NOMO-1 treated with dmso at 0.1 percent for 144 hours (cell line): ENCODE data around the gene MSI2.

Experiments
- DNase-seq: peaks from one replicate; lab custom pipeline; 2025; ENCODE audit not compliant: unreplicated experiment; lab: John Stamatoyannopoulos, UW

MSI2 gene

DNA sequence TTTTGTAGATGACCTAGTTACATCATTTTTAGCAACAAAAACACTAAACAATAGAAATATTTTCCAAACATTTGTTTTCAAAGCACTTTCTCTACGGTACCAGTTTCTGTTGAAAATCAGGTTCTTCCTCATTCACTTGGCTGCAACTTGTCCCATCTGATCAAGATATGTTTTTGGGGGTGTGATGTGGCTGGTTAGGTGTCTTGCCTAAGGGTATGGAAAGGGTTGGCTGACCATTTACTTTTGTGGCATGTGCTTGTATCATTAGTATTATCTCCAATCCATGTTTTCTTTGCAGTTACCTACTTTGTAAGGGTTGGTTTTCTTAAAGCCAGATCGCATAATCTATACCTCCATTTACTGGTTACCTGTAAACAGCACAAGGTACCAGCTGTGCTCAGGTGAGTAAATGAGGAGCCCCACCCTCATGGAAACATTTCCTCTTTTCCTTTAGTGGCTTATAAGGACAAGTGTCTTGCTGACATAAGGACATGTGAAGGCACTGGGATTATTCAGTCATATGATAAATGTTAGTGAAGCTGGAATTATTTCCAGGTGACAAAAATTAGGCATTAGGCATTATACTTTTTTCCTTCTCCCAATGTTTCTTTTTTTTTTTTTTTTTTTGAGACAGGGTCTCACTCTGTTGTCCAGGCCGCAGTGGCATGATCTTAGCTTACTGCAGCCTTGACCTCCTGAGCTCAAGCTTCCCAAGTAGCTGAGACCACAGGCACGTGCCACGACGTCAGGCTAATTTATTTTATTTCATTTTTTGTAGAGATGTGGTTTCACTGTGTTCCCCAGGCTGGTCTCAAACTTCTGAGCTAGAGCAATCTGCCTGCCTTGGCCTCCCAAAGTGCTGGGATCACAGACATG is 326.8 kb downstream of the MSI2 start:
- no peak for DNase-seq

DNA sequence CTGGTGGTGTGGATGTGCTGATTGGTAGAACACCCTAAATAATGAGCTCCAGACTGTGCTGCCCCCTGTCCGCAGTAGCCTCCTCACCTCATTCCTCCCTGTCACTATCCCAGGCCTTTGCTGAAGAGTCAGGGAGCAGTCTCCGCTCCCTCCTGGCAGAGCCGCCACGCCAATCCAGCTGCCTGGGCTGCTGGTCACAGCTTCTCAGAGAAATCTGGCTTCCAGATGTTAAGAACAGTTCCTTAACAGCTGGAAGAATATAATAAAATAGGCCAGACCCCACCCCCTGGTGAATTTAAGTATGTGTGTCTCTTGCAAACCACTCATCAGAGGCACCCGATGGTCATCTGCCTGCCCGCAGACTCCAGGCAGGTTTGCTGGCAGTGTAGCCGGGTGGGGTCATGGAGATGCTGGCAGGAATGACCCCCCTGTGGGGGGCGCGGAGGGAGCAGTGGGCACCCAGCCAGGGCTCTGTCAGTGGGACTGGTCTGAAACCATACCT is 327.8 kb downstream of the MSI2 start:
- DNase-seq = no peak

DNA sequence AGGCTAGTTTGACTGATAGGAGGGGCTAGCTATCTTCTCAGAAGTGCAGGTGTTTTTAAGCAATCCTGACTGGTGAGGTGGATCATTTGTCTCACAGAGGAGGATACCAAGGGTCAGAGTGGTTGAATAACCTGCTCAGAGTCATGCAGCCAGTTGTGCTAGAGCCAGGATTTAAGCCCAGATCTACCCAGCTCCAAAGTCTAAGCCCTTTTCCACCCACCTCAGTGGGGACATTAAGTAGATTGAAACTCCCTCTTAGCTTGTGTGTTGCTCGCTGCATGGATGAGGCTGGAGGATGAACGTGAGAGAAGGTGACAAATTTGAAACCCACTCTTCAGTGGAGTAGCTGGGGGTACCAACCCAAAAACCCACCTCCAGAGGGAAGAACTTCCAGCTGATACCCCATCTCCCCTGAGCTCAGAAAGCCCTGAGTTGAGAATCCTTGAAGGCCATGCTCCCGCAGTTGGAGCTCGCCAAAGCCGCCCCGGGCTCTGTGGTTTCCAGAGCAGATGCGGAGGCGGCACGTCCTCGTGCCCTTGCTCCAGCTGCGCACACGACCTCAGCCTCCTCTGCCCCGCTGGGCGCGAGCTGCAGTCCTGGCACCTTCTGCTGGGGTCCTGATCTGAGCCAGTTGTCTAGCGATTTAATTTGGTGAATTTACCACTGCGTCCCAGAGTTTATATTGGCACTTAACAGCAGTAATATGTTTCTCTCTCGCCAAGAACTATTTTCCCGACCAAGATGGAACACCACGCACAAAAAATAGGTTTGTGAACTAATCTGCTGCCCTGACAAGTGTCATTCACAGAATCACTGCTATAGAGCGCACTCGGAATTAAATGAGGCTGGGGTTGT is 329.2 kb downstream of the MSI2 start:
- no peak for DNase-seq

DNA sequence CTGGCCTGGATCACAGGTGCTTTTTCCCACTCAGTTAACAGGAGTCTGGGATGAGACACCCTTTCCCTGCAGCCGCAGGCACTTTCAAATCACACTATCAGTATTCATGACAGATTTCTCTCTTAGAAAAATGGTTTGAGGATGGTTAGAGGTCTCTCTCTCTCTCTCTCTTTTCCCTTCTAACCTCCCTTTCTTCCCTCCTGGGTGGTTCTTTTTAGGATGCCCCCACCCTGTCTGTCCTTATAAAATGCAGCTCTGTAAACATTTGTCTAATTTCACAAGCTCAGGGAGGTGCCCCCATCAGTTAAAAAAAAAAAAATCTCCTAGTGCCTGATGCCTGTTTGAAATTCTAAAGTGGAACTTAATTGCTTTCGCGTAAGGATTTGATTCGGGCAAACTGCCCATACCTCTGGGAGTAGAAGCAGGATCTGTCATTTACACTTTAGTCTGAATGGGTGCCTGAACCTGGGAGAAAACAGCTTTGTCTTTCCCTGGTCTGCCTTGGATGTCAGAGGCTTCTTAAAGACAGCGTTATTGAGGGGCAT is 329.9 kb downstream of the MSI2 start:
- no peak for DNase-seq

DNA sequence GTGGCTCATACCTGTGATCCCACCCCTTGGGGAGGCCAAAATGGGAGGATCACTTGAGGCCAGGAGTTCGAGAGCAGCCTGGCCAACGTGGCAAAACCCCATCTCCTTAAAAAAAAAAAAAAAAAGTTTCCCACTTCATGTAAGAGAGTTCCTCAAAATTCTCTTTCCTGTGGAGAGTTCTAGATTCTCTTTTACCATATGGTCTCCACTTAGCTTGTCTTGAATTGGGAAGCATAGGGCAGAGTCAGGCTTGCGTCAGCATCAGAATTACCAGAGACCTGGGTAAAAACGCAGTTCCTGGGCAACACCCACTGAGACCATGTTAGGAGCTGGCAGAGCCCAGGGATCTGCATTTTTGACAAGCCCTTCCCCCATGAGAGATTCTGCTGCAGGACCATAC is 330.4 kb downstream of the MSI2 start:
- no peak for DNase-seq

DNA sequence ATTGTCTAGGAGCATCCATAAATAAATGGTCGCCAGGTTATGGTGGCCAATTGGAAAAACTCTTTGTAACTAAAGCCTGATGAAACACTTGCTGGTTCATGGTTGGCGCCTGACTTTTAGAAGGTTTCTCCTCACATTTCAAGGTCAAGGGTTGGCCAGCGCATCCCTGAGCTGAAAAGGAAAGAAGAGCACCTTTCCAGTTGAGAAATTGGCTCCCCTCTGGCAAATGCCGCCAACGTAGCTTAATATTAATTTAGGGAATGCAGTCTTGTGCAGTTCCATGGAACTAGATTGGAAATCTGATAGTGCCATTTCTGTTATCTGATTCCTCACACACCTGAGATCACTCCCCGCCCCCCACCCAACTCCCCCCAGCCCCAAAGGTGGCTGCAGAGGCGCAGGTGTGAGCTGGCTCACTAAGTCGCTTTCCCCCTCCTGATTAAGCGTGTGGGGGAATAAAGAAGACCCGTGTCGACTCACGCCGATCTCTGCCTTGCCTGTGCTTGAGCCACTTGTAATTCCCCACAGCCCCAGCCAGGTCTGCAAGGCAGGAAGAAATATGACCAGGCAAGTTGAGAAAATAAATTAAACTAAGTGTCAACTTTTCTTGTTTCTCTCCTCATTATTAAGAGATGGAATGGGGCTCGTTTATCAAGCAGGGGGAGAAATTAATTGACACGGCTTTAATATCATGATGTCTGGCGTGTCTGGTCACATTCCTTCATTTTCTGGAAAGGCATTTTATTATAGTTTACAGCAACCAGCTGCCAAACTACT is 331.1 kb downstream of the MSI2 start:
- no peak for DNase-seq

DNA sequence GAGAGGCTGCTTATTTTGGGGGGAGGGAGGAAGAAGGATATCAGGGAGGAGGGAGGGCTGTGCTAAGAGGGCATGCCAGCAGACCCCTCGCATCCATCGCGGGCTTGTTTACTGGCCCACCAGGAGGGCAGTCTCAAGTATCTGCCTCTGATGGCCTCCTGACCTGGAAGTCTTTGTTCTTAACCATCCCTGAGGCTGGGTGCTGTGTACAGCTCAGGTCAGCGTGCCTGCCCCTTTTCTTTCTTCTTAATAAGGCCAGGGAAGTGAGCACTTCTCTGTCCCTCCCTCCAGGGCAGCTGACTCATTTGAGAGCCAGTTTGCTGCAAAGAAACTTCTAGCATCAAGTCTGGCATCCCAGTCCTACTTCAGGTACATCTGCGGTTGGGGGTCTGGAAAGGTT is 331.8 kb downstream of the MSI2 start:
- DNase-seq = no peak

DNA sequence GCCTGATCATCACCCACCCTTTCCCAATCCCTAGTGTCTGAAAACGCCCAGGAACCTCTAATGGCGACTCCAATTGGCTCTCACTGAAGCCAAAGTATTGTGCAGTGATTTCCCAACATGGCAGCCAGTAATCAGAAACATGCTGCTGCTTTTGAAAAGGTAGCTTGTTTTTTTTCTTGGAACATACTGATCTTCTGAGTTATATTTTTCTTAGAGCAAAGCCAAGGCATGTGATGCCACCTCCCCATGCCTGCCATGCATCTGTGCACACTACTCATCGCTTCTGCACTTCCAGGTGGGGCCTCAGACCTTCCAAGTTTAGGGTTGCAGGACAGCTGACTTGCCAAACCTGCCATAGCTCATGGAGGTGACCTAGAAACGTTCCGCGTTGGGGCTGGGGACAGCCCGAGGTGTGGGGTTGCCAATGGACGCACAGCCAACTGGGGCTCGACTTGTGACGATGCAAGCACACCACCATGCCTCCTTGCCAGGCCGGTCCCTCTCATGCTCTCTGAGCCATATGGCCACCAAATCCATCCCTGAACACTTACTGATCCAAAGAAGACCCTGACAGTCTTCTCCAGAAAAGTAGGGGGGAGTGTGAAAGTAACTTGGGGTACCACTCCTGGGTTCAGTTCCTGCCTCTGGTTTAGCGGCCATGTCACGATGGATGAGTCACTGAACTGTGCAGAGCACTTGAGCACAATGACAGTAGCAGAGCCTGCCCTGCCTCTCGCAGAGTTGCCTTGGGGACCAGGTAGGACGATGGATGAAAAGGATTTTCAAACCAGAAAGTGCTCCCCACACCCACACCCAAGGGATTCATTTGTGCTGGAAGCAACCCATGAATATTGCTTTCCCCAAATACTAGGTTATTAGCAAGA is 333.1 kb downstream of the MSI2 start:
- DNase-seq = no peak

DNA sequence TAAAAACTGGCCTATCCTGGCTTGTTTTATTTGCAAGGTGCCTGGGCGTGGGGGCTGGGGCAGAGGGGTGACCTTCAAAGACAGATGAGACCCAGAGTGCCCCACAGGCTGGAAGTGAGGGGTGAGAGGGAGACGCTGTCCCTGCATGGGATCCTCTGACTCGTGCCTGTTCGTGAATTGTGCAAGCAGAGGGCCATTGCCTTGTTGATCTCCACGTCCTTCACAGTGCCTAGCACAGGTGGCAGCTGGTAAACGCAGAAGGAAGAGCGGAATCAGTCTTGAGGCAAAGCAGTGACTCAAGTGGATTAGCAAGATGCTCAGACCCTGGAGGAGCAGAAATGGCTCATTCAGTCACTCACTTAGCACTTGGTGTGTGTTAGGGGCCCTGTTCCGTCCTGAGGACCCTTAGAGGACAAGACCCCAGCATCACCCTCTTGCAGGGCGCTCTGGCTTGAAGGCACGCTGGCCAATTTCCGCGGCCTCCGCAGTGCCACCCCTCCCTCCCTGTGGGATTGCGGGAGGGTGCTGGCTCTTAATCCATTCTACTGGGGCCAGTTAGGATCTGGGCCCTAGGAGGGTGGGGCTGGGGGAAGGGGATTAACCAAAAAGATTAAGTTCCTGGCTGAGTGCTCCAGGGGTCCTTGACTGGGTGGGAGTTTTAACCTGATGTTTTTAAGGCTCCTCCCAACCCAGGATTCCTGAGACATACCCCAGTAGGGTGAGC is 337.6 kb downstream of the MSI2 start:
- no peak for DNase-seq

DNA sequence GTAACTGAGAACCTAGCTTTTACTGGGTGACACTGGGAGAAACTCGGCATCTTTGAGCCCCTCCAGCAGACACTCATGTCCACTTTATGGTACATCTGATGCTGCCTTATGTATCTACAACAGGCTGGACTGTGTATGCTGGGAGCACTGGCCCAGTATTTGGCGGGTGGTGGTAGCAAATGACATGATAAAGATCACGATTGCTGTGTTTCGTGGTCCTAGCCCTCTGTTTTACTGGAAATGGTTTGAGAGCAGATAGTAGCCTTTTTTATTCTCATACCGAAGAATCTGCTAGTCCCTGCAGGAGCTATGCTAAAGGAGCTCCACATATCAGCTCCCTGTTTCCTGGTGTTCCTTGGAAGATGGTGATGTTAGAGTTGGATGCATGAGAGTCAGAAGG is 338.4 kb downstream of the MSI2 start:
- DNase-seq = no peak

DNA sequence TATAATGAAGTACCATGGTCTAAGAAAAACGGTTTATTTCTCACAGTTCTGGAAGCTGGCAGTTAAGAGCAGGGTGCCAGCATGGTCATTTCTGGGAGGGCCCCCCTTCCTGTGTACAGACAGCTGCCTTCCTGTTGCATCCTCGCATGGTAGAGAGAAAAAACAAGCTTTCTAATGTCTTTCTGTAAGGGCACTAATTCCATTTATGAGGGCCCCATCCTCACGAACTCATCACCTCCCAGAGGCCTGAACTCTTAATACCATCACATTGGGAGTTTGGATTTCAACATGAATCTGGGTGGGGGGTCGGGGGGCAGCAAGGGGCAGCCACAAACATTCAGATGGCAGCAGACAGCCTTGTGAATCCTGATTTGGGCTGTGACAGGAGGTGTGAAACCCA is 339.1 kb downstream of the MSI2 start:
- DNase-seq = no peak

DNA sequence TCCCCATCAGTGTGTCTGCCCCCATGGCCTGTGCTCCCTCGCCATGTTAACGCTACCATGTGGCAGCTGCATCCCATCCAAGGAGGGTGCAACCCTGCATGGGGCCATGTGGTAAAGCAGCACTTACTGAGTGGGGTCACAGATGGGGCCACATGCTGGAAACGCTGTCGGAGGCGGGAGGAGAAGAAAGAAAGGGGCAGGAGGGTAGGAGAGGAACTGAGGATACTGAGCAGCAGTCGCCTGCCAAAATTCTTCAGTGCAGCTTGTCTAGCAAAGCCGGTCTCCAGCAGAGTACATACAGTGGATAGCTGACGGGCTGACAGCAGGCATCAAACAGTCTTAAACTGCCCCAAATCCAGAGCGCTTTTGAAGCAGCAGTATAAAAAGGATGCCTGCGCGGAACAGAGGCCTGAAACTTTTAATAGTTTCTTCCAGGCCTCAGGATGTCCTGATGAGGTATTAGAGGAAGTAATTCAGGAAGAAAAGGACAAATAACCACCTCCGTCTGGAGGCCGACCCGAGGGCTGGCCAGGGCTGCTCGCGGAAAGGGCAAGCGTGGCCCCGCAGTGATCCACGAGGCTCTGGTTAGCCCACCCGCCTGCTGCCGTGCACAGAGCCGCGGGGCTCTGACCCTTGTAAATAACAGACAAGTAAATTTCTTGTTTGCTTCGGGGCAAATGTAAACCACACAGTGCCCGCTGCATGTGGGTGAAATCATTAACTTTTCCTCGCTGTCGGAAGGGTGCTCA is 339.8 kb downstream of the MSI2 start:
- DNase-seq = no peak

DNA sequence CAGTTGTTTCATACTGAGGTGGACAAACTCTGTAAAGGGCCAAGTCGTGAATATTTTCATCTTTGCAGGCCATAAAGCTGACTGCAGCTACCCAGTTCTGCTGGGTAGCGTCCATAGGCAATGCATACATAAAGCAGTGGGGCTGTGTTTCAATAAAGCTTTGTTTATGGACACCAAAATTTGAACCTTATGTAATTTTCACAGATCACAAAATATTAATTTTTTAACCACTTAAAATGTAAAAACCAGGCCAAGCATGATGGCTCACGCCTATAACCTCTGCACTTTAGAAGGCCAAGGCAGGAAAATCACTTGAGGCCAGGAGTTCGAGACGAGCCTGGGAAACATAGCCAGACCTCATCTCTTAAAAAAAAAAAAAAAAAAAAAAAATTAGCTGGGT is 340.8 kb downstream of the MSI2 start:
- no peak for DNase-seq

DNA sequence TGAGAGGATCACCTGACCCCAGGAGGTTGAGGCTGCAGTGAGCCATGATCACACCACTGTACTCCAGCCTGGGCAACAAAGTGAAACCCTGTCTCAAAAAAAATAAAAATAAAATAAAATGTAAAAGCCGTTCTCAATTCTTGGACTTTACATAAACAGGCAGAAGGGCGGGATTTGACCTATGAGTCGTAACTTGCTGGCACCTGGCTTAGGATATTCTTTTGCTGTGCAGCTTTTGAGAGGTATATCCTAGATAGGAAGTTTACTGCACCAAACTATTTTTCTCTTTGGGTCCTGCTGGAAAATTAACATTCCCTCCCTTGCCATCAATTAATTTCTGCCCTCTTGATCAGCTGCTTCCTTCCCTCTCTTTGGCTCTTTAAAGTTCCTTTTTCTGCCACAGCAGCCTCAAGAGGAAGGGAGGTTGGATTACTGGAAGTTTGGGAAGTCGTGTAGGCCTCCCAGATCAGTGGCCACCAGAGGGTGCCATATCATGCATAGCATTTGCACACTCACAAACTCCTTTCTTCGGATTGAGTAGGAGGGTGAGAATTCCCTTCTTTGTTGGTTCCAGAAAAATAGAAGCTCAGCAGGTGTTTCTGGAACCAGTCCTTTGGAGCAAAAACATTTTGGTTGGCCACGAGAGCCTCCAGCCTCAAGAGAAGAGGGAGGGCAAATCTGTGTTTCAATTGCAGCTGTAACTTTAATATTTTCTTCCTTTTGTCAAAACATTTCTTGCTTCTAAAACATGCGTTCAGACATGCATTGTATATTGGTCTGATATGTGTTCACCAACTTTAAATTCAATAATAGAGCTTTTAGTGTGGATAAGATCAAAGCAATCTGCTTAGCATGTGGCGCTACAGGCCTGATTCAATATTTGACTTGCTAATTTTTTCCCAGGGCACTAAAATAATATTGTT is 341.5 kb downstream of the MSI2 start:
- DNase-seq = no peak

DNA sequence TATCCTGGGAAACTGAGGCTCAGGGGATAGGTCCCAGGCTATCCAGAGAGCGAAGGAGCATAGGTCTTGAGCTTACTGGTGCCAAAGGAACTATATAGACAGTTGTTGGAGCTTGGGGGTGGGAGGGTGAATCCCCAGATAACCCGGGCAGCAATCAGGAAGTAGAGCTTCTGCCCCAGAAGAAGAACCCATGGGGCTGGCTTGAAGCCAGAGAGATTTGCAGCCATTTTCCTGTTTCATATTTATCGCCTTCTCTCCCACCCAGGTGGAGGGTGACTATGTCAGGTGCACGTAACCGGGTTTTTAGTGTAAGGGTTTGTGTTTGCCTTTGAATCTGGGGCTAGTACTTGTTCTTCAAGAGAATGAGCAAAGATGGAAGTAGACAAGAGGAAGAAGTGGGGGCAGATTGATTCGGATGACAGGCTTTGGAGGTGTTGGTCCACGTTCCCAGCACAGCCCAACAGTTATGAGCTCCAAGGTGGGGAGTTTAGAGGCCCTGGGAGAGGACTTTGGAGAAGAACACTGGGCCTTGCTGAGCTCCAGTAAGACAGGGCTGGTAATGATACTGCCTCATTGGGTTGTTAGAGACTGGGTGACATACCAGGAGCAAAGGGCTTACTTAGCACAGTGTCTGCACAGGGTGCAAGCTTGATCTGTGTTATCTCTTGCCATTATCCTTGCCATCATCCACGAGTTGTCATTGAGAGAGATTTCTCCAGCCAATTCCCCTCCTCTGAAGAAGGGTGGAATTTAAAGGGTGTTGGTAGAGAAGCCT is 343.1 kb downstream of the MSI2 start:
- no peak for DNase-seq

DNA sequence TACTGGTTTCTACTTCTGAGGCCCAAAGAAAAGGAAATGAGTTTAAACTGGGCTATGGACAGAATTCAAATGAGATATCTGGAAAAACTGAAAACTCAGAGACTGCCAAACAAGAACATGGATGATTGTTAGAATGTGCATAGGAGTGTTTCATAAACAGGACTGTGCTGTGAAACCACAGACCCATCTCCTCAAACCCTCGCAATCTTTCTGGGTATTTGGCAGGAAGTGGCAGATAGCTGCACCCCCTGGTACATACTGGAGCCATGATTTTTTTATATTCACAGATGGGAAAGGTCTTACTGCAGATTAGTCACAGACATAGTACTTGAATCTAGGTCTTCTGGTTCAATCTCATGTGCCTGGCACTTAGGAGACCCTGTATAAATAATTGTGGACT is 343.8 kb downstream of the MSI2 start:
- DNase-seq = no peak
